SW480 (cell line): ENCODE results near the gene CALD1.
A peak's percentile ranks its signal among the peaks of the same experiment; 100 is the strongest.

Experiments
- DNase-seq: peaks from one replicate; pipeline ENCODE4 v3.0.0-alpha.2; 2016; ENCODE audit warnings: low spot score

Gene CALD1

DNA sequence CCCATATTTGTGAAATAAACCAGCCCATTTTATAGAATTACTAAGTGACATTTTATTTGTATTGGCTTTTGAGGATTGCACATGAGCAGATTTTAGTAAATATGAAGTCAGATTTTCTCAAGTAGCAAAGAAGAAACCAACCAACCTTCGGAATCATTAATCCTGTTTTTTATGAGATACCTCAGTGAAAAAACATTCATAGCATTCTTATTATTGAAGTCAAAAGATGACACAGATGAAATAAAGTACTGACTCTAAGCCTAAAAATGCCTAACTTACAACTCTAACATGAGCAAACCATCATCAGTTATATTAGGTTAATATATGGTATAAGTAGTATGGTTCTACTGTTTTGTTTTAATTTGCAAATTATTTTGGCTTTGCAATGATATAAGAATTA lies 147.0 kb downstream of the CALD1 start:
- DNase-seq, result no peak

DNA sequence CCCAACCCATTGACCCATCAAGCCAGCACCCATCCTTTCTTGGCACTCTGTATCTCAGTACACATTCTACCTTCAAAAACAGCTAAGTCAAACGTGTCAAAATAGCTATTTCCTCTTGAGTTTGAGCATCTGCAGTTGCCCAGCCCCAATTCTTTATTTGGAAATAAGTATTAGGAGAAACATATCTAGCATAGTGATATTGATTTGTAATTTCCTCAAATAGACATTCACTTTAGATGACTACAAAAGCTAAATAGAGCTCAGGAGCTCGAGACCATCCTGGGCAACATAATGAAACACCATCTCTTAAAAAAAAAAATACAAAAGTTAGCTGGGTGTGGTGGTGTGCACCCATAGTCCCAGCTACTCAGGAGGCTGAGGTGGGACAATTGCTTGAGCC lies 147.6 kb downstream of the CALD1 start:
- no peak for DNase-seq

DNA sequence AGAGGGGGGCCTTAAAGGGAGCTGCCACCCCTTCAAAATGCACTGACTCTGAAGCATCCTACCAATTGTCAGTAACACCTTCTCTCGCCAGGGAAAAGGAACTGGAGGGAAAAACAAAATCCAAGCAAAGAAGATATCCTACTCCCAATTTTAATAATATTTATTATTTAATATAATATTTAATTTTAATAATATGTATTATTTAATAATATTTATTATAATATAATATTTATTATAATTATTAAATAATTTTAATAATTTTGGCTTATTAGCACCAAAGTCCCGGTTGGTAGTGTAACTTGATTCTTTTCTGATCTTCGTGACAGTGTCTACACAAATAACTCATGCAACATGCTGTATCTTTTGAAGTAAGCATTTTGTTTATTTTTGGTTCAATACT lies 148.3 kb downstream of the CALD1 start:
- no peak for DNase-seq

DNA sequence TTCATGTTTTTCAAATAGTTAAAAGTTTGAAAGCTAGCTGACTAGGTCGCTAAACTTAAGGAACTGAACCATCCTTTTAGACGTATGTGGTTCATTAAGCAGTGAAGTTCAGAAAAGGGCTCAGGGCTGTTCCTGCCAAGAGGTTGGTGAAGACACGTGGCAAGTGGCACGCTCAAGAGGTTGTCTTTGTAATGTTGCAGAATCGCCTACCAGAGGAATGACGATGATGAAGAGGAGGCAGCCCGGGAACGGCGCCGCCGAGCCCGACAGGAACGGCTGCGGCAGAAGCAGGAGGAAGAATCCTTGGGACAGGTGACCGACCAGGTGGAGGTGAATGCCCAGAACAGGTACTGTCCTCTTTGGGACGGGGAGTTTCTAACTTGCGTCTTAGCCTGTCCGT lies 149.1 kb downstream of the CALD1 start:
- DNase-seq, result no peak

DNA sequence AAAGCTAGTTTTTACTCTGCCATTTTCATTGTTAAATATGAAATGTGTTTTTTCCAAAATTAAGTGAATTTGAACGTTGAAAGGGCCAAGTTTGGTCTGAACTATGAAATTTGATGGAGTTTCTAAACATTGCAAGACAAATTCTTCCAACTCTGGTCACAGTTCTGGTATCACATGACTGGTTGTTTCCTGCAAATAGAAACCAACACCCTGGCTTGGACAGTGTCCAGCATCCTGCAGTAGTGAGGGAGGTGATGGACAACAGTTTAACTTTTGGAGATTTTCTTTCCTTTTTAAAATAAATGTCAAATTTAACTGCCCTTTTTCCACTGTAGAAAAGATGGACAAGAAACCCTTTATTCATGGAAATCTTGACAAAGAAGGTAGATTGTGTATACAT lies 152.1 kb downstream of the CALD1 start:
- no peak for DNase-seq

DNA sequence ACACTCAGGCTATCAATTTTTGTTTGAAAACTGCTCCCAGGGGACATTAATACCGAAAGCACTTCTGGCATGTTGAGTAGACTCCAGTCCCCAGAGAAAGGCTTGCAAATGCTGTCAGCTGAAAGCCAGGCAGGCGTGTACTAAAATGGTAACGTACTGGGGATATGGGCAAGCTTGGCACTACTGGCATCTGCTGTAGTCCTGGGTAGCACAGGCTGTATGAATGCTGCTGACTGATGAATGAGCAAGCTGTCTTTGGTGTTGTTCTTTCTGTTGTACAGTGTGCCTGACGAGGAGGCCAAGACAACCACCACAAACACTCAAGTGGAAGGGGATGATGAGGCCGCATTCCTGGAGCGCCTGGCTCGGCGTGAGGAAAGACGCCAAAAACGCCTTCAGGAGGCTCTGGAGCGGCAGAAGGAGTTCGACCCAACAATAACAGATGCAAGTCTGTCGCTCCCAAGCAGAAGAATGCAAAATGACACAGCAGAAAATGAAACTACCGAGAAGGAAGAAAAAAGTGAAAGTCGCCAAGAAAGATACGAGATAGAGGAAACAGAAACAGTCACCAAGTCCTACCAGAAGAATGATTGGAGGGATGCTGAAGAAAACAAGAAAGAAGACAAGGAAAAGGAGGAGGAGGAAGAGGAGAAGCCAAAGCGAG lies 153.4 kb downstream of the CALD1 start:
- no peak for DNase-seq

DNA sequence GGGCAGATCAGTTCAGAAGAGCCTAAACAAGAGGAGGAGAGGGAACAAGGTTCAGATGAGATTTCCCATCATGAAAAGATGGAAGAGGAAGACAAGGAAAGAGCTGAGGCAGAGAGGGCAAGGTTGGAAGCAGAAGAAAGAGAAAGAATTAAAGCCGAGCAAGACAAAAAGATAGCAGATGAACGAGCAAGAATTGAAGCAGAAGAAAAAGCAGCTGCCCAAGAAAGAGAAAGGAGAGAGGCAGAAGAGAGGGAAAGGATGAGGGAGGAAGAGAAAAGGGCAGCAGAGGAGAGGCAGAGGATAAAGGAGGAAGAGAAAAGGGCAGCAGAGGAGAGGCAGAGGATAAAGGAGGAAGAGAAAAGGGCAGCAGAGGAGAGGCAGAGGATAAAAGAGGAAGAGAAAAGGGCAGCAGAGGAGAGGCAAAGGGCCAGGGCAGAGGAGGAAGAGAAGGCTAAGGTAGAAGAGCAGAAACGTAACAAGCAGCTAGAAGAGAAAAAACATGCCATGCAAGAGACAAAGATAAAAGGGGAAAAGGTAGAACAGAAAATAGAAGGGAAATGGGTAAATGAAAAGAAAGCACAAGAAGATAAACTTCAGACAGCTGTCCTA lies 154.1 kb downstream of the CALD1 start:
- DNase-seq, result no peak

DNA sequence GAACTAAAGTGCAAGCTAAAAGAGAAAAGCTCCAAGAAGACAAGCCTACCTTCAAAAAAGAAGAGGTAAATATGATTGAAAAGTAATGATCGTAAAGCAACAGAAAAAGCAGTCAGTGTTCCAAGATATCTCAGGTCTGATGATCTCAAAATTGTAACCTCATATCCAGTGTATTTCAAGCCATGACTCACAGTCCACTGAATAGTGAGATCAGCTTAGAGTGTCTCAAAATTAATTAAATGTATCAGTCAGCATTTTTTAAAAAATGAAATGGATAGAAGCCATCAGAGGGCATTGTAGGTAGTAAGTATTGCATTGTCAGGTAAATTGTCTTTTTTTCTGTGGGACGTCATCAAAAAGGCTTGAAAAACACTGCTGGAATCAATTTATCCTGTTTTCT lies 156.3 kb downstream of the CALD1 start:
- no peak for DNase-seq

DNA sequence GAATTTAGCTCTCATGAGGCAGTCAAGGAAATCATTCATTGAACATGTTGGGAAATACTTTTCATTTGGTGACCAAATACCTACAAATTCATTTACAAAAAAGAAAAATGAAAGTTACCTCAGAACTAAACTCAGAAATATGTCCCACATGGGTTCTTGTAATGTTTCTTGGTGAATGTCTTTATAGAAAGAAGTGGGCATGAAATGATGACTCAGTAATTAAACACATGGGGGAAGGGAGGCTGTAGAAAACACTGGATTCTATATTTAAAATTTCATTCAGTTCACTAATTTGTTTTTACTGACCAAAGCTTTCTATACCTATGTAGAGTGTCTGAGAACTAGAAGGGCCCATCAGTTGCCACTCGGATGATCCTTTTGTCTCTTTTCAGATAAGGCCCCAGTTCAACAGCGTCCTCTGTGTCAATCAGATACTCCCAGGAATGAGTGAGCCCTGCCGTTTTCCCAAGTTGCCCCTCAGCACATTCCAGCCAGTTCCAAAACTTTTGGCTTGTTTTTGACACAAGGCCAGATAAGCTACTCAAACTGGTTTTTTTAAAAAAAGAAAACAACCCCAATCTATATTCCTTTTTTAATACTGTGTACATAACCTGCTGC lies 157.6 kb downstream of the CALD1 start:
- DNase-seq, result no peak

DNA sequence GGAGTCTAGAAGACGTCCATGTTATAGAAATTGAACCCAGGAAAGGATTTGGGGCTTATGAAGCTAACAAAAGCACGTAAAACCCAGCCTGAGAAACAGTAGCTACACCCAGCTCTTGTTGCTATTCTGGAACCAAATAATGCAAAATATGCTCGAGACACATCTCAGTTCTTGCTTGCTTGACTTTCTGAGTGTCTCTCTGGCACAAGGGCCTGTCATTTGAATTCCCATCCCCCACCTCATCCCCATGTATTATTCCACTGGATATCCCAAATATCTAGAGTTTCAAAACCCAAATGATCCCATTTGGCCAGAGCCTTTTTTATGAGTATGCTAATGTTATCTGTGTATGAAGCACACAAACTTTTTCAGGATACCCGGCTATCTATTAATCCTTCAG lies 158.7 kb downstream of the CALD1 start:
- no peak for DNase-seq

DNA sequence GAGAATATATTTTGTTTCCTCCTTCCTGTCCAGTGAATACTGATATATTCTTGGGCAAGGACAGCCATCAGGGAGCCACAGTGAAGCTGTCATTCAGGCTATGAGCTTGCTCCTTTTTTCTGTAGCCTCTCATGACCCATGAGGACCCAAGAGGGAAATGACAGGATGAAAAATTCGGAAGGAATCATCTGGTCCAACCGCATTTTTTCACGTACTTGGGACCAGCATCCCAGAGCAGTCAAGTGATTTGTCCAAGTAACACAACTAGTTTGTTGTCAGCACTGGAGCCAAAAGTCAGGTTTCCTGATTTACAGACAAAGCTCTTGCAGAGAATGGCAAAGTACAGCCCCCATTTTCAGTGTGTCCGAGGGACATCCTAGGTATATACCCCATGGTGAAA lies 159.7 kb downstream of the CALD1 start:
- DNase-seq, result no peak

DNA sequence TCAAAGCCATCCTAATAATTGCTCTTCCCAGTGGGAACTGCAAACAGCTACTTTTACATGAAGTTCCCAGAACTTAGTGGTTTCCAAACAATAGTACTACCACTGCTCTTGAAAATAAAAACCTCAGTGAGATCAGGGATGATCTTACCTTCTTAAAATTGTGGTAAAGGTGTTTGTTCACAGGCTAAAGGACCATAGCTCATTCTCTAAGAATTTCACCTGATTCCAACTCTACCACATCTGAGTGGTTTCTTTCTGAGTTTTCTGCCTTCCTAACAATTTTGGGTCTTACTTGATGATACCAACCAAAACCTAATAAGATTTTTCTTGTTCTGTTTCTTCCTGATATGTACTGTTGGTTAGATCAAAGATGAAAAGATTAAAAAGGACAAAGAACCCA lies 161.3 kb downstream of the CALD1 start:
- DNase-seq, result no peak

DNA sequence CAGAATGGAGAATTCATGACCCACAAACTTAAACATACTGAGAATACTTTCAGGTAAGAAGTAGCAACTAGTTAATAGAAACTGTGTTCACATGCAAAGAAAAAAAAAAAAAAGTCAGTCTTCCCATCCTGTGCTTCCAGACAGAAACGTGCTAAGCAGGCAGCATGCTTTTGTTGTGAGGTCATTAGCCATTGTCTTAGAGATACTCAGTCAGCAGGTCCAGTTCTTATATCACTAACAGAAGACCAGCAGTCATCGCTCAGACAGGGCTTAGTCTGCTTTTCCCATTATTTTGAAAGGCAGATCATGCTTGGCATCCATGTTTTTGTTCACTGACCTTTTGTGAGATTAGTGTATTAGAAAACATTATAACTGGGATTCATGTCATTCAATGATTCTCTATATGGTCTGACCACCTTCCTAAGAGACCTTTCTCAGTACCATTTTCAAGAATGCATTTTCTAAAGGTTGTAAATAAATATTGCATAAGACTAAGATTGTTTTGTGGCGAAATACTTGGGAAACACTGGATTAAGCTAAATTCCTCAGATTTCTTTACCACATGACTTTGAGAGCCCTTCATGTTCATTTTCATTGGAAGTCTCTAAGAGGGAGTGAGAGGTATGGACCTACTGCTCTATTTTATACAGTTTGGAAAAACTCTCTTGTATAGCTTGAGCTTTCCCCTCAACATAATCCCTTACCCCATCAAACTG lies 161.9 kb downstream of the CALD1 start:
- no peak for DNase-seq

DNA sequence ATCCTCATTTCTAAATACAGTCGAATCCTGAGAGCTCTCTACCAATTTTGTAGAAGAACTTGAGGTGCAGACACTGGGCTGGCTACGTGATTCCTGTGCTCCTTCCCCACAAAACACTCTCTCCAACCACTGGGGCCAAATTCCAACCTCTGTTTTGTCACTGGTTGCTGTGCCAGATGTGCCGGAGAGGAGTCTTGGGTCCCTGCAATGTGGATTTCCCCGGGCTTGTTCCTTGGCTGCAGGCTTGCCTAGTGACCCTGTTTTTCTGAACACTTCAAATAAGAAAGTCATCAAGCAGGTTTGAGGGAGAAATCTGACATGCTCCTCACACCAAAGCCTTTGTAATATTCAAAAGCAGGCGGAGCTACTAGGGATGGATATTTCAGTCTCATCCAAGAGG lies 162.5 kb downstream of the CALD1 start:
- DNase-seq, result no peak

DNA sequence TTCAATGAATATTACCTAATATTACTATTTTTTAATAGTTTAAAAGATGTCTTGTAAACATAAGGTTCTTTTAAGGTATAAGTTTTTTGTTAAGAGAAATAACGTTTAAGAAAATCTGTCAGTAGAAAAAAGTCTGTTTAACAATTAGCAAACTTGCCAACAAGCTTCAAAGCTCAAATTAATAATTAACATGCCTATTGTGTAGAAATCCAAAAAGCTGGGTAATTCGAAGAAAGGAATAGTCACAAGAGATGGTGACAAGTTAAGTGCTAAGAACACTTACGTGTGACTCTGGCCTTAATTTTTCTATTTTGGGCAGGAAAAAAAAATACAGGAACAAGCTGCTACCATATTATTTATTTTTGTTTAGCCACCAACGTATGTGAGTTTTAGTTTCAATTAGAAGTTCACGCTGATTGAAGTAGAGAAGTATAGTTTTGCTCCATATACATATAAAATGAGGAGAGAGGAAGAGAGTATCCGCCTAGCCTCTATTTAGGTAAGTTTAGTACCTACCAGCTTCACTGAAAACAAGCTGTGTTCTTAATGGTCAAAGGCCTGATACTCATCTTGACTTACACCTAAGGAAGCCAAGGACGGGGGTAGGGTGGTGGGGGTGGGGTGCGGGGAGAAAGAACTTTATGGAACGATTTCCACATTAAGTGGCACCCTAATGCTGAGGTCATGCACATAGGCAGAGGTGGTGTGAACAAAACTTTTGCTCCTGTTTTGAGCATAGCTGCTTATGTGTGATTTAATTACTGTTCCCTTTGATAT lies 163.4 kb downstream of the CALD1 start:
- no peak for DNase-seq

DNA sequence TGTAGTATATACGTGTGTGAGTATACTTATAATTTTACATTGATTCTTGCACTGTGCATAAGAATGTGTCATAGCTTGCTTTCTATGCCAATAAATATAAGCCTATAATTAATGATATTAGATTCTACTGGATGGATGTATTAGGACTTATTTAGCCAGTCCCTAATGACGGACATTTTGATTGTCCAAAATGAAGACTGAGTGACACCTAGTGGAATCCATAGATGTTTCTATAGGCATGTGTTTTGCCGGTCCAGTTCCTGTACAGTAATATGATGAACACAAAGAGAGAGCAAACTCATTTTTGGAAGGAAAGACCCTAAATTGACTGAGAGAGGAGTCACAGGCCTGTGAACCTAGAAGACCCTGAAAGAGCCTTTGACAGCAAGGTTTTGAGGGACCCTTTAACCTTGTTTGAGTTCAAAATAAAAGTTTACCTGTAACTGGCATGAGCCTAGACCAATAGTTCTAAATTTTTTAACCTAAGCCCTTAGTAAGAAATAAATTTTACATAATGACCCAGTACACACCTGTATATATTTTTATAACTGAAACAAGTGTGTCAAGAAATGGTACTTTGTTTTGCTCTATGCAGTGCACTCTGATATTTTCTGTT lies 164.5 kb downstream of the CALD1 start:
- peak; percentile 39 for DNase-seq

DNA sequence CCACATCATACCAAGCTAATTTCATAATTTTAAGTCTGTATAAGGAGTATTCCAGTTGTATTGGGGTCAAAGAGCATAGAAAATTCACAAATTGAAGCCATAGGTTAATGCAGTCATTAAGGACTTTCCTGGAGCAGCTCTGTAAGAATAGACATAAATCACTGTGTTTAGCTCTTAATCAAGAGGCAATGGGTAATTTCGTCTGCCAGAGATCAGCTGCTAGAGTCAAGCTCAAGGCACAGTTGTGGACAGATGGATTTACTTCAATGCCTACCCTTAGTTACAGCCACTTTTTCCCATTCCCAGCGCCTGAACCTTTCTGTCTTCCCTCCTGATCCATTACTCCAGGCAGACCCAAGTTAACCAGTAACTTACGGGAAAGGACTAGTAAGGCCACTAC lies 166.3 kb downstream of the CALD1 start:
- DNase-seq, result no peak

DNA sequence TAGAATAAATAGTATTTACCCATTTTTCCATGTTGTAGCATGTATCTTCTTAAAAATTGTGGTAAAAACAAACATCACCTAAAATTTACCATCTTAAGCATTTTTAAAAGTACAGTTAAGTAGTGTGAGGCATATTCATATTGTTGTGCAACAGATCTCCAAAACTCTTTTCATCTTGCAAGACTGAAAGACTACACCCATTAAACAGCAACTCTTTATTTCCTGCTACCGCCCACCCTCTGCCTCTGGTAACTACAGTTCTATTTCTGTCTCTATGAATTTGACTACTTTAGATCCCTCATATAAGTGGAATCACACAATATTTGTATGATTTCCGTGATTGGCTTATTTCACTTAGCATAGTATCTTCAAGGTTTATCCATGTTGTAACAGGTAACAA lies 166.8 kb downstream of the CALD1 start:
- no peak for DNase-seq

DNA sequence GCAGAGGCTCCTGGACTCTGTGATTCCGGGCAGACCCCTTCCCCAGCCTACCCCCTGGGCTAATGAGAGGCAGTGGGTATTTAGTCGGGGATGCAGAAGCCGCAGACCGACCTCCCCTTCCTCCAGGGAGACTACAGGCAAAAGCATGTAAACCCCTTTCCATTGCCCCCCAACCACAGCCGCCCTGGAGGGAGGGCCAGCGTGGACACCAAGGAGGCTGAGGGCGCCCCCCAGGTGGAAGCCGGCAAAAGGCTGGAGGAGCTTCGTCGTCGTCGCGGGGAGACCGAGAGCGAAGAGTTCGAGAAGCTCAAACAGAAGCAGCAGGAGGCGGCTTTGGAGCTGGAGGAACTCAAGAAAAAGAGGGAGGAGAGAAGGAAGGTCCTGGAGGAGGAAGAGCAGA lies 167.9 kb downstream of the CALD1 start:
- no peak for DNase-seq

DNA sequence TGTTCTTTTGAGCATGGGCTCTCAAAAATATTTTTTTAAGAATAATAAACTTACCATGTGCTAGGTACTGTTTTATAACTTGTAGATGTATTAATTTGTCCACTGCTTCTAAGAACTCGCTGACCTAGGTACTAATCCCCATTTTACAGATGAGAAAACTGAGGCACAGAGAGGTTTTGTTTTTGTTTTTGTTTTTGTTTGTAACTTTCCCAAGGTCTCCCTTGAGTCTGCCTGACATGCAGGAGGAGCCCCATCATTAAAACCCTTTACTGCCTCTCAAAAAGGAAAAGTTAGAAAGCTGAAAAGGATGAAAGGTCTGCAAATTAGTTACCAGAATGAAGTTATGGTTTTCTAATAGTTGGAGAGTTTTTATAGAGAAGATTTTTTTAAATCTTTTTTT lies 168.4 kb downstream of the CALD1 start:
- no peak for DNase-seq

DNA sequence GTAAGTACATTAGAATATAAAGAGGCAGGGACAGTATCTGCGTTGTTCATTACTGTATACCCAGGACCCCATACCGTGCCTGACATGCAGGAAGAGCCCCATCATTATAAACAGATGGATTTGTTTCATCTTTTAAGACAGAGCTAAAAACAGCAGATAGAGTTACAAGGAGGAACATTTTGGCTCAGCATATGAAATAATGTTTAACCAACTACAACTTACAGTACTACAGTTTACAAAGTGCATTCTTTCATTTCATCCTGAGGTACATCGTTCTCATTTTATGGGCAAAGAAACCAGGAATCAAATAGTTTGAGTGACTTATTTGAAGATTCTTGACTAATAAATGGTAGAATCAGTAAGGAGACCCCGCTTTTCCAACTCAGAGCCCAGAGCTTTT lies 168.8 kb downstream of the CALD1 start:
- no peak for DNase-seq

DNA sequence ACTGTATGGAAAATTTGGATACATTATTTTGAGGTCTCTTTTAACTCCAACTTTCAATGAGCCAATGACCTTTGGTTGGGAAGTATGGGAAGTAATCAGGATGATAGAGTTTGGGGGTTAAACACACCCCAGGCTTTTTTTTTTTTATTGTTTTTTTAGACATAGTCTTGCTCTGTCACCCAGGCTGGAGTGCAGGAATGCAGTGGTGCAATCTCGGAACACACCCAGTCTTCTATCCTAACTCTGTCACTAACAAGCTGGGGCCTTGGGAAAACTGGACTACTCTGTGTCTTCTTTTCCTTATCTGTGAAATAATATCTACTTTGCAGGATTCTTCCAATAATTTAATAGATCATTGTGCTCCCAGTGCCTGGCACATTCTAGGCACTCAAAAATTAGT lies 169.3 kb downstream of the CALD1 start:
- DNase-seq, result no peak
